ENCODE measurements around the gene CD55.

- TF ChIP-seq CTCF (IDR thresholded peaks at IDR 0.05) (no peak), POLR2A (IDR thresholded peaks at IDR 0.05) (no peak), POLR2AphosphoS5 (IDR thresholded peaks at IDR 0.05) (no peak)
Observed at GRCh38 chr1:207335138-207335537, 13.7 kb downstream of the CD55 start.

All from transverse colon (tissue), 4 donors.